HUES6 (cell line): Measurements from ENCODE around the gene ACSL5.
"Not testable (repeated sequence)": the region's sequence is repeated elsewhere in the genome, so short reads cannot be mapped to it uniquely, and the experiment has no call there.

Experiments used
- H3K27ac ChIP-seq: 2 replicates; pipeline ENCODE4 v1.7.0; 2013; ENCODE audit warnings: low read depth, mild to moderate bottlenecking, low read length, inconsistent platforms
- H3K27me3 ChIP-seq: 2 replicates; pipeline ENCODE4 v1.6.1; 2013; ENCODE audit warnings: low read length; ENCODE audit not compliant: control insufficient read depth, insufficient read depth
- H3K36me3 ChIP-seq: 2 replicates; pipeline ENCODE4 v1.6.1; 2013; ENCODE audit warnings: low read length; ENCODE audit not compliant: control insufficient read depth, insufficient read depth
- H3K4me1 ChIP-seq: 2 replicates; pipeline ENCODE4 v1.6.1; 2013; ENCODE audit warnings: low read length; ENCODE audit not compliant: control insufficient read depth, insufficient read depth
- H3K4me3 ChIP-seq: 2 replicates; pipeline ENCODE4 v1.5.1; 2013; ENCODE audit warnings: low read depth, low read length
- H3K9ac ChIP-seq: one replicate; pipeline ENCODE4 v1.6.1; 2013; ENCODE audit warnings: mild to moderate bottlenecking, low read length
- H3K9me3 ChIP-seq: 2 replicates; pipeline ENCODE4 v1.6.1; 2013; ENCODE audit warnings: low read depth, low read length; ENCODE audit not compliant: control insufficient read depth, insufficient read depth

Gene ACSL5

DNA sequence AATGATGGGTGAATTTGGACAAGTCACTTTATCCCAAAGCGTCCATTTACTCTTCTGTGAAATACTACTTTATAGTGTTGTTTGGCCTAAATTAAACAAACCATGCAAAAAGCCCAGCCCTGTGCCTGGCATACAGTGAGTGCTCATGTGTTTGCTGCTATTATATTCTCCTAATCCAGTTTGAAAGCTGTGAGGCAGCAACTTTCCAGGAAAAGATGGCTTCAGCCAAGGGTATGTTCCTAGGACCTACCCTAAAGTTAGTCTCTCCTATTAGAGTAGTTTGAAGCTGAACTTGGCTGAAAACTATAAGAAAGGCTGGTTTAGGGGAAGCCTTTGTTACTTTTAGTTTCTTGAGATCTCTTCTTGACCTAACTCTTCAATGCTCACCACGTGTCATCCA lies 19.9 kb downstream of the ACSL5 start:
- no peaks in the 10 kb centered on the region for H3K9me3 ChIP-seq
- H3K4me1 ChIP-seq: peaks cover 9% of the 10 kb centered on the region; the same call in 1 of the 2 replicates
- no peak overlapping the region for H3K4me3 ChIP-seq
- H3K27ac ChIP-seq: no peak overlapping the region
- H3K36me3 ChIP-seq: no peaks in the 10 kb centered on the region
- H3K27me3 ChIP-seq: no peaks in the 10 kb centered on the region
- H3K9ac ChIP-seq: no peak overlapping the region

DNA sequence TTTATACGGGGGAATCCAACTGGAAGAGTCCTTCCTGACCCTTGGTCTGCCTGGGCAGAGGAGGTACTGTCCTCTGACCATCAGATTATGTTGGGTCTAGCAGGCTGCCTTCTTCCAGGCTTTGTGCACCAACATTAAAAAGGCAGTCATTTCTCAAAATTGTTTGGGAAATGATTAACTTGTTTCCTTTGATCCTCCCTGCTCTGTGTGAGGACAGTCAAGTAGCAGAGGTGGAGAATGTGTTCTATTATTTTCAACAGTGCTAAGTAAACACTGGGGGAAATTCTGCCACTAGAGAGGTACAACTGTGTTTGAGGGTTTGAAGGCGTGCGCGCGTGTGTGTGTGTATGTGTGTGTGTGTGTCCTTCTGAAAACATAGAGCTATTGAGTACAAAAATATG lies 20.6 kb downstream of the ACSL5 start:
- no peaks in the 10 kb centered on the region for H3K27me3 ChIP-seq
- peaks cover 4% of the 10 kb centered on the region; the same call in 1 of the 2 replicates for H3K4me1 ChIP-seq
- no peak overlapping the region for H3K27ac ChIP-seq
- H3K36me3 ChIP-seq: no peaks in the 10 kb centered on the region
- H3K9ac ChIP-seq: no peak overlapping the region
- H3K4me3 ChIP-seq: no peak overlapping the region
- no peaks in the 10 kb centered on the region for H3K9me3 ChIP-seq

DNA sequence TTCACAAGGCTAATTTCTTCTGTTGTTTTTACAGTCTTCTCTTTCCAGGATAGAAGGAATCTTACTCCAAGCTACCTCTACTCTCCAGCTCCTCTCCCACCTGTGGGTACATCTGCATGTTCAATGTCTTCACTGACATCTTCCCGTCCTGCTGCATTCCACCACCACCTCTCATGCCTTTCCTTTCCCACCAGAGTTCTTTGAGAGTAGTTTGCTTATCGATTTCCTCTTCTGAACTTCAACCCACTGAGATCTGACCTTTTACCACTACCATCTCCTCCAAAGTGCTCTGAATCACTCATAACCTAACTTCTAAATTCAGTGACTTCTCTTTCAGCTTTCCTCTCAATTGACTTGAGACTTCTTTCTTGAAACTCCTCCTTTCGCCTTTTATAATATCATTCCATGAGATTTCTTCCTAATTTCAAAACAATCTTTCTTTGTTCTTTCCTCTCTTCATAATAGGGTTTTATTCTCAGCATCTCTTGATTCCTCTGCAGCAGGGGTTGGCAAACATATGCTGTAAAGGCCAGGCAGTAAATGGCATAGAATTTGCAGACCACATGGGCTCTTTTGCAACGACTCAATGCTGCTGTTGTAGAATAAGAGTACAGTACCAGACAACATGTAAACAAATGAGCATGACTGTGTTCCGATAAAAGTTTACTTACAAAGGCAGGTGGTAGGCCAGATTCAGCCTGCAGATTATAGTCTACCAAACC lies 22.1 kb downstream of the ACSL5 start:
- Histone ChIP-seq H3K27me3 (no peaks in the 10 kb centered on the region), H3K9ac (no peak overlapping the region), H3K9me3 (no peaks in the 10 kb centered on the region), H3K4me1 (no peaks in the 10 kb centered on the region), H3K4me3 (no peak overlapping the region), H3K27ac (no peak overlapping the region), H3K36me3 (no peaks in the 10 kb centered on the region)

DNA sequence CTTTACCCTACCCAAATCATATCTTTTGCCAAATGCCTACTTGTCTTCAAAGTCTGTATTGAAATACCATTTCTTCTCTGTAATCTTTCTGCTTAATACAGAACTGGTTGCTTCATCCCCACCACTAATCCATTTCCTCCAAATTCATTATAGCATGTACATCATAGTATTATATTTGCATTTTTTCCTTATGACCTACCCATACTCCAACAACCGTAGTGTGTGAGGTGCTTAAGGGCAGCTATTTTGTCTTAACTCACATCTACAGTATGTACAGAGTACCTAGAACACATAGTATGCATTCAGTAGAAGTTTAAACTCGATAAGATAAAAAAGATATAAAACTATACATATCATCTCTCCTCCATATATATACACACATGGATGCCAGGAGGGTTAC lies 23.7 kb downstream of the ACSL5 start:
- no peak overlapping the region for H3K4me3 ChIP-seq
- no peaks in the 10 kb centered on the region for H3K4me1 ChIP-seq
- H3K36me3 ChIP-seq: no peaks in the 10 kb centered on the region
- no peak overlapping the region for H3K27ac ChIP-seq
- no peak overlapping the region for H3K9ac ChIP-seq
- no peaks in the 10 kb centered on the region for H3K9me3 ChIP-seq
- no peaks in the 10 kb centered on the region for H3K27me3 ChIP-seq

DNA sequence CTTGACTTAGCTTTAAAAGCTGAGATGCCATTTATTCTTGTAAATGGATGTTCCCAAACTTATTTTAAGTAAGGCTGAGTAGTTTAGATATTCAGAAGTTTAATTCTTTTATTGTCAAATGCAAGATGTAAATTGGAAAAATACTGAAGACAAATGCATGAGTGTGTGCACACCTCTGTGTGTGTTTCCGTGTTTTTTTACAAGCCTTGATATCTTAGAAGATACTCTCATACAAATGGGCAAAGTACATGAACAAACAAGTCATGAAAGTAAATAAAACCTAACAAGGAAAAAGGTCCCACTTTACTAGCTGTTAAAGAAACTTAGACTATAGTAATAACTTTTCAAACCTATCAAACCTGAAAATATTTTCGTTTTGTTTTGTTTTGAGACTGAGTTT lies 29.0 kb downstream of the ACSL5 start:
- H3K9me3 ChIP-seq: no peaks in the 10 kb centered on the region
- H3K36me3 ChIP-seq: no peaks in the 10 kb centered on the region
- H3K4me3 ChIP-seq: no peak overlapping the region
- H3K4me1 ChIP-seq: no peaks in the 10 kb centered on the region
- no peak overlapping the region for H3K27ac ChIP-seq
- no peaks in the 10 kb centered on the region for H3K27me3 ChIP-seq
- H3K9ac ChIP-seq: no peak overlapping the region

DNA sequence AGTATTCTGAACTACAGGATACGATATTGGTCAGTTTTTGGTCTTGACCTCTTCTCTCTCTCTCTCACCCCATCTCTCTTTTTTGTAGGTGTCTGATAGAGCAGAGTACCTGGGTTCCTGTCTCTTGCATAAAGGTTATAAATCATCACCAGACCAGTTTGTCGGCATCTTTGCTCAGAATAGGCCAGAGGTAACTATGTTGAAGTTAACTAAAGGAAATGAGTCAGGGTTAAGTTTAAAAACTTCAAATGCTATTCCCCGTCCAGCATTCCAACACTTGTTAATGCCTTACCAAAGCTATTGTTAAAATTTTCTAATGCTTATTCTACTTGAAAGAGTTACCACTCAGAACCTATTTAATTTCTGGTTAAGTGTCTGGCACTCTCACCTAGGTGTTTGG lies 30.7 kb downstream of the ACSL5 start:
- no peaks in the 10 kb centered on the region for H3K27me3 ChIP-seq
- H3K4me3 ChIP-seq: no peak overlapping the region
- no peak overlapping the region for H3K9ac ChIP-seq
- no peak overlapping the region for H3K27ac ChIP-seq
- no peaks in the 10 kb centered on the region for H3K36me3 ChIP-seq
- H3K9me3 ChIP-seq: no peaks in the 10 kb centered on the region
- no peaks in the 10 kb centered on the region for H3K4me1 ChIP-seq

DNA sequence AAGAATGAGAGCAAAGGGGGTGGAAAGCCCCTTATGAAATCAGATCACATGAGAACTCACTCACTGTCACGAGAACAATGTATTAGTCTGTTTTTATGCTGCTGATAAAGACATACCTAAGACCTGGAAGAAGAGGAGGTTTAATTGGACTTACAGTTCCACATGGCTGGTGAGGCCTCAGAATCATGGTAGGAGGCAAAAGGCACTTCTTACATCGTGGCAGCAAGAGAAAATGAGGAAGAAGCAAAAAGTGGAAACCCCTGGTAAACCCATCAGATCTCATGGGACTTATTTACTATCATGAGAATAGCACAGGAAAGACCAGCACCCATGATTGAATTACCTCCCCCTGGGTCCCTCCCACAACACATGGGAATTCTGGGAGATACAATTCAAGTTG lies 32.9 kb downstream of the ACSL5 start:
- H3K9ac ChIP-seq, H3K4me3 ChIP-seq, H3K27ac ChIP-seq, H3K27me3 ChIP-seq, H3K36me3 ChIP-seq, H3K9me3 ChIP-seq, H3K4me1 ChIP-seq: not testable (repeated sequence)

DNA sequence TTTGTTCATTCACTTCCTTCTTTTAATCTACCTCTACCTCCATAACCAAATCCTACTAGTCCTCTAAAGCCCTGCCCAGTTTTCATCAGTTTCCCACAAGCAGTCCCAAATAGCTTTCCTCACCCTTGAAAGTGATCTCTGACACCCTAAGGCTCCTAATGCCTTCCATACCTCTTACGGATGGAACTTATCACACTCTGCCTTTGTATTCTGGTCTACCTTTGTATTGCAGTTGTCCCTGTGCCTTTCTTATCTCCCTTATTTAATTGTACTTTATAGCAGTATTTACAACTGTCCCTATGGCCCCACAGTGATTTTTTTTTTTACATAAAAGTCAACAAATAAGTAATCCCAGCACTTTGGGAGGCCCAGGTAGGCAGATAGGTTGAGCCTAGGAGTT lies 33.8 kb downstream of the ACSL5 start:
- Histone ChIP-seq H3K9me3 (no peaks in the 10 kb centered on the region), H3K36me3 (no peaks in the 10 kb centered on the region), H3K4me3 (no peak overlapping the region), H3K27ac (no peak overlapping the region), H3K4me1 (no peaks in the 10 kb centered on the region), H3K9ac (no peak overlapping the region), H3K27me3 (no peaks in the 10 kb centered on the region)

DNA sequence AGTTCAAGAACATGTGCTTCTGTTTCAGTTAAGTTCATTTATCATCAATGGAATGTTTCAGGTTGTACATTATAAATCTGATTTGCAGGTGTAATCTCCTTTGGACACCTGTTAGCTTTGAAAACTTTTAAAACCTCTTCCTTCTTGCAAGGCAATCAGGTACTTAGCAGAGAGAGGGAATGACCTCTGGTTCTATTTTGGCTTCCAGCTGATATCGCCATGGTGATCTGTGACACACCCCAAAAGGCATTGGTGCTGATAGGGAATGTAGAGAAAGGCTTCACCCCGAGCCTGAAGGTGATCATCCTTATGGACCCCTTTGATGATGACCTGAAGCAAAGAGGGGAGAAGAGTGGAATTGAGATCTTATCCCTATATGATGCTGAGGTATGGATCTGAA lies 35.4 kb downstream of the ACSL5 start:
- Histone ChIP-seq H3K27me3 (no peaks in the 10 kb centered on the region), H3K9me3 (no peaks in the 10 kb centered on the region), H3K27ac (no peak overlapping the region), H3K4me1 (no peaks in the 10 kb centered on the region), H3K9ac (no peak overlapping the region), H3K36me3 (no peaks in the 10 kb centered on the region), H3K4me3 (no peak overlapping the region)

DNA sequence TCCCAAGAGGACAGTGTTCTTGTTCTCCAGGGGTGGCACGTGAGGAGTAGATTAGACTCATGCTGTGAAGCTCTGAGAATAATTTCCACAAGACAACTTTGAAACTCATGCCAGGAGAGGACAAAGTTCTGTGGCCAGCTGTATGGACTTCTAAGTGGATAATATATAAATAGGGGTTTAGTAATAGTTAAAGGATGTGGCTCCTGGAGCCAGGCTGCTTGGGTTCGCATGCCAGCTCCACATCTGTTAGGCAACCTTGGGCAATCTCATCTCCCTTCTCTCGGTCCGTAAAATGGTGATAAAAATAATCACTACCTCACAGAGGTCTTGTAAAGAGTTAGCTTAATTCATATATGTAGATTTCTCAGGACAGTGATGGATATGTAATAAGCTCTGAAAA lies 35.8 kb downstream of the ACSL5 start:
- no peak overlapping the region for H3K4me3 ChIP-seq
- no peaks in the 10 kb centered on the region for H3K36me3 ChIP-seq
- H3K4me1 ChIP-seq: no peaks in the 10 kb centered on the region
- no peaks in the 10 kb centered on the region for H3K9me3 ChIP-seq
- no peak overlapping the region for H3K9ac ChIP-seq
- no peaks in the 10 kb centered on the region for H3K27me3 ChIP-seq
- H3K27ac ChIP-seq: no peak overlapping the region

DNA sequence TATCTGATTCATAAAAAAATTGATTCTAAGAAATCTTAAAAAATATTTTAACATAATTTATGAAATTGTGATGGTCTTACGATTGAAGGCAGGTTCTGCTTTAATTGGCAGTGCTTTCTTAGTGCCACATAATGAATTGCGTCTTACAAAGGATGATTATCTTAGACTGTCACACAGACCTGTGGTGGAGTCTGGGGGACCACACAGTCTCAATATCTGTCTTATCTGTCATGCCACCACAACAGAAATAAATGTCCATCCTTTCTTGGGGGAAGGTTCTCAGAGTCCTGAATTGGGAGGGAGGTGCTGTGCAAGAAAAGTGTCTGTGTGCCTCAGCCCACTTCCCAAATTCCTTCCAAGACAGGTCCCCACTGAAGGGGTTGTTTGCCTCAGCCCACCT lies 38.8 kb downstream of the ACSL5 start:
- Histone ChIP-seq H3K27ac (no peak overlapping the region), H3K9ac (no peak overlapping the region), H3K4me1 (no peaks in the 10 kb centered on the region), H3K9me3 (no peaks in the 10 kb centered on the region), H3K36me3 (no peaks in the 10 kb centered on the region), H3K27me3 (no peaks in the 10 kb centered on the region), H3K4me3 (no peak overlapping the region)

DNA sequence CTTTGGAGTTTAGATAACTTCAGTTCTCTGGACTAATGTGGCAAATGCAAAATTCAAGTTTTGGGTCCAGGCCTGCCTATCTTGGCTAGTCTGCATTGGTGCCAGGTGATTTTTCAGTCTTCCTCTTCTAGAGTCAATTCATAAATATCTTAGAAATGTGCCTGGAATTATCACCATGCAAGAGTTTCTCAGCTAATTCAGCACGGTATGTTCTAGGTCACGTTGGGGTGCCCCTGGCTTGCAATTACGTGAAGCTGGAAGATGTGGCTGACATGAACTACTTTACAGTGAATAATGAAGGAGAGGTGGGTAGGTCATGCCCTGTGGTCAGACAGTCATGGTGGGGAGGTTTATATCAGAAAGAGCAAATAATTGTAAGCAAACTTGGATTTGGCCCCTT lies 47.8 kb downstream of the ACSL5 start:
- H3K4me3 ChIP-seq: no peak overlapping the region
- no peaks in the 10 kb centered on the region for H3K27me3 ChIP-seq
- H3K36me3 ChIP-seq: no peaks in the 10 kb centered on the region
- H3K9ac ChIP-seq: no peak overlapping the region
- H3K27ac ChIP-seq: no peak overlapping the region
- H3K4me1 ChIP-seq: no peaks in the 10 kb centered on the region
- H3K9me3 ChIP-seq: no peaks in the 10 kb centered on the region
